ENCODE measurements around the gene PRPF6.

The PRPF6 gene

GRCh38 chr20:63976980-63977738, 3.8 kb upstream of the PRPF6 start:
- TF ChIP-seq, protein P1, sequence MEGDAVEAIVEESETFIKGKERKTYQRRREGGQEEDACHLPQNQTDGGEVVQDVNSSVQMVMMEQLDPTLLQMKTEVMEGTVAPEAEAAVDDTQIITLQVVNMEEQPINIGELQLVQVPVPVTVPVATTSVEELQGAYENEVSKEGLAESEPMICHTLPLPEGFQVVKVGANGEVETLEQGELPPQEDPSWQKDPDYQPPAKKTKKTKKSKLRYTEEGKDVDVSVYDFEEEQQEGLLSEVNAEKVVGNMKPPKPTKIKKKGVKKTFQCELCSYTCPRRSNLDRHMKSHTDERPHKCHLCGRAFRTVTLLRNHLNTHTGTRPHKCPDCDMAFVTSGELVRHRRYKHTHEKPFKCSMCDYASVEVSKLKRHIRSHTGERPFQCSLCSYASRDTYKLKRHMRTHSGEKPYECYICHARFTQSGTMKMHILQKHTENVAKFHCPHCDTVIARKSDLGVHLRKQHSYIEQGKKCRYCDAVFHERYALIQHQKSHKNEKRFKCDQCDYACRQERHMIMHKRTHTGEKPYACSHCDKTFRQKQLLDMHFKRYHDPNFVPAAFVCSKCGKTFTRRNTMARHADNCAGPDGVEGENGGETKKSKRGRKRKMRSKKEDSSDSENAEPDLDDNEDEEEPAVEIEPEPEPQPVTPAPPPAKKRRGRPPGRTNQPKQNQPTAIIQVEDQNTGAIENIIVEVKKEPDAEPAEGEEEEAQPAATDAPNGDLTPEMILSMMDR (conservative IDR thresholded peaks at IDR 0.05; ENCODE audit: control insufficient read depth, insufficient read depth, low read depth, low read length): no peak
- no peak for DNase-seq (ENCODE audit: low read depth)

DNA sequence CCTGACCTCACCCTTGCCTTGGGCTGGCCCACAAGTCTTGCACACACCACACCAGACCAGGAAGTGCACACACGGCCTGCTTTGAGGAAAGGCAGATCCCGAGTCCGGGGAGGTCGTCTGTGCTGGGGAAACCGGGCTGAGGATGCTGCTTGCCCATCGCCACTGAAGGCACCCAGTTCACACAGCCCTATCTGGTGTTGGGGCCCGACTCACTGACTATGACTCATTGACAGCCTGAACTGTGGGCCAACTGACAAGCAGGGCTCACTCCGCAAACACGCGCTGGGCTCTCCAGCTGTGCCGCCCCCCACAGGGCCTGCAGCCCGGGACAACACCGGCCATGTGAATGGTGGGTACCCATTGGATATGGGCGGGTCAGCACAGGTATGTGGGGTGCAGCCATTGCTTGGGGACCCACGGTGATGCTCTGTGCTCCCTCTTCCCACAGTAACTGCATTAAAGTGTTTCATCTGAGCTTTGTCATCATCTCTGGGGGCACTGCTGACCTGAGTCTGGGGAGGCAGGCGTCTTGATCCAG, 3.1 kb upstream of the PRPF6 start:
- peak; percentile 77 for DNase-seq (ENCODE audit: low read depth)
- H3K4me3 ChIP-seq (ENCODE audit: control insufficient read depth, low read depth, low read length): no peak overlapping the region
- TF ChIP-seq, protein P1 (conservative IDR thresholded peaks at IDR 0.05; ENCODE audit: control insufficient read depth, insufficient read depth, low read depth, low read length): no peak

More at GRCh38 chr20:63976980-63977738, 3.8 kb upstream of the PRPF6 start:
- no peak overlapping the region for H3K4me3 ChIP-seq (ENCODE audit: control insufficient read depth, low read depth, low read length)

DNA sequence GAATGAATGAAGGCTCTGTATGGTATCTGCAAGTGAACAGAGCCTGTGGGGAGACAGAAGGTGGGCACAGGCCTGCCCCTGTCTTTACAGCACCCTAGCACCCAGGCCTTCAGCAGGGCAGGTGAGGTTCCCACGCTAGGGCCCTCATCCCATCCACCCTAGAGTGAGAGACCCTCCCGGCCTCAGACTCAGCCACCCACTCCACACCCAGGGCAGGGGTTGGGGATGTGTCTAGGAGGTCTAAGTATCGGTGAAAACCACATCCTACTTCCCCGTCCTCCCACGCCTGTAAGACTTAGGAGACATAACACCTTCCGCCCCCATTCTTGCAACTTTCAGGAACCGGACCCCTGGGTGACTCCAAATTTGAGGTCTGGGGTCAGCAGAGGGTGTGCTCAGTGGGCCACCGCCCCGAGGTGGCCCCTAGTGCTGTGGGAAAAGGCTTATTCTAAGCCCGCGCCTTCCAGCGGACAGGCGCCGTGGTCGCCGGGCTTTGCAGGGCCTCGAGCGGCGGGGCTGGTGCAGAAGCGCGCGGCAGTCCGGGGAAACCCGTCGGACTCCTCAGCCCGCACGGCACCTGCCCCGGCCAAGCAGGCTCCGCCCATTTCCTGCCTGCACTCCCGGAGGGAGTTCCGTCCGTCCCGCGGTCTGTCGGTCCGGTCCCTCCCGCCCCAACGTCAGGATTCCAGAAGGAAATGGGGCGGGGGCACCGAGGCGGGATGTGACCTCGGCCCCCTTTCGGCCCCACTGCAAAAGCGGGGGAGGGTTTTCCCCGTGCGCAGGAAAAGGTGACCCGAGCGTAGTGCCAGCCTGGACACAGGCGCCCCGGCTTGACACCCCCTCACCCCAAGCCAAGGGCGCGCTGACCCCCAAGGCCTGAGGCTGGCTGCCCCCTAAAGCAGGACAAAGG, 2.4 kb upstream of the PRPF6 start:
- TF ChIP-seq, protein P1 (conservative IDR thresholded peaks at IDR 0.05; ENCODE audit: control insufficient read depth, insufficient read depth, low read depth, low read length): no peak
- H3K4me3 ChIP-seq (ENCODE audit: control insufficient read depth, low read depth, low read length): peak overlapping the region; percentile 36
- no peak for DNase-seq (ENCODE audit: low read depth)

DNA sequence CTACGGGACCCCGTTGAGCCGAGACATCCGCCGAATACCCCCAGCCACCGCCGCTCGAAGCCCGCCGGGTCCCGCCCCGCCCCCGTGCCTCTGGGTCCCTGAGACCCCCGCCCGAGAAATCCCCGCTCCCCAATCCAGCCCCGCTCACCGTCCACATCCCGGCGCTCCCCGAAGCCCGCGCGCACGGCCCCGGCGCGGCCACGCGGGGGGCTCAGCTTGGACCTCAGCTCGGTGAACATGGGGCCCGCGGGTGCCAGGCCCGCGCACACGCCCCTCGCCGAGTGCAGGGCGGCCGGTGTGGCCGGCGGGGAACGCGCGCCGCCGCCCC, 1.7 kb upstream of the PRPF6 start:
- peak overlapping the region; percentile 36 for H3K4me3 ChIP-seq (ENCODE audit: control insufficient read depth, low read depth, low read length)
- no peak for DNase-seq (ENCODE audit: low read depth)
- TF ChIP-seq, protein P1 (conservative IDR thresholded peaks at IDR 0.05; ENCODE audit: control insufficient read depth, insufficient read depth, low read depth, low read length): no peak

DNA sequence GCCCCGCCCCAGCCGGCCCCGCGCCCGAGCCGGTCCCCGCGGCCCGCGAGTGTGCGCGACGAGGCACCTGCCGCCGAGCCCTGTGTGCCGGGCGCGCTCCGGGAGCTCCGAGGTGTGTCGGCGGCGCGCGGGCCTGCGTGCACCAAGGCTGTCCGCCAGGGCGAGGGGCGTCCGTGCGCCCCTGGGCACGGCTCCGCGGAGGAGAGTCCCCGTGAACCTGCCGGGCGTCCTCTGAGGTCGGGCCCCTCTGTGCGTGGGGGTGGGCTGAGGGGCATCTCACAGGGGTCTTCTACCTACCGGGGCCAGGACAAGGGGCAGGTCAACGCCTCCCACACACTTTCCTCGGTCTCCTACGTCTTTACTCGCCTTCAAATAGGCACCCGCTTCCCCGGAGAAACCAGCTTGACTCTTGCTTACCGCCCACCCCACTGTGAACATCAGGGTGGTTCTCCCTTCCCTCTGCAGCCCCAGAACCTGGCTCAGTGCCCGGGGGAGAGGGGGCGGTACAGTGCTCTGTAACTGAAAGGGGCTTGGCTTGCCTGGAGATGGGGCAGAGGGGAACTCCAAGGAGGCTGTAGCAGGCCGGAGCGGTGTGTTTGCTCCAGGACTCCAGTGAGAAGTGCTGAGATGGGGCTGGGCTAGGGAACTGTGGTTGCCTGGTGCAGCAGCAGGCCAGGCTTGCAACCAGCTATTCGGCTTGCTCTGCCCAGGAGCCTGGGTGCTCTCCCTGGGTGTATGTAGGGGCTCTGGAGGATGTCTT, 1.2 kb upstream of the PRPF6 start, which contains the start of gene SAMD10:
SAMD10 (minus strand) TSS at position 86 of the 760 bp plus-strand sequence. CDS start 175 bp downstream, outside the sequence.
- no peak for DNase-seq (ENCODE audit: low read depth)
- TF ChIP-seq, protein P1 (conservative IDR thresholded peaks at IDR 0.05; ENCODE audit: control insufficient read depth, insufficient read depth, low read depth, low read length): no peak

GRCh38 chr20:63980317-63980805, 571 bp upstream of the PRPF6 start:
- H3K4me3 ChIP-seq (ENCODE audit: control insufficient read depth, low read depth, low read length): peak overlapping the region; percentile 74
- TF ChIP-seq, protein P1 (conservative IDR thresholded peaks at IDR 0.05; ENCODE audit: control insufficient read depth, insufficient read depth, low read depth, low read length): no peak
- peak; percentile 58 for DNase-seq (ENCODE audit: low read depth)

More for the DNA sequence above, 1.2 kb upstream of the PRPF6 start, which contains the start of gene SAMD10:
- peak within 1 kb of the TSS; percentile 74 for H3K4me3 ChIP-seq (ENCODE audit: control insufficient read depth, low read depth, low read length)

Data from fibroblast of mammary gland (primary cell).